ENCODE data around the gene OBSL1. TPM values are rescaled to one million over a fixed set of nuclear protein-coding genes. Genes with fewer than 3 reads are reported as not detected.

Gene OBSL1
- total and polyA plus RNA-seq, 5 donors from 2014 or later, result 0.57 TPM; not detected in 4

GRCh38 chr2:219521066-219521880 lies 50.1 kb downstream of the OBSL1 start:
- H3K27me3 ChIP-seq (ENCODE audit: control insufficient read depth, insufficient read depth, low read length), result peaks cover 23% of the 10 kb centered on the region
- ATAC-seq (ENCODE audit: low read depth in 2 of 2) (no peak), DNase-seq (no peak)
- no peak overlapping the region for H3K27ac ChIP-seq (ENCODE audit: insufficient read depth, low read length, poor library complexity, severe bottlenecking)
- Mint-ChIP-seq H3K4me3 (no peak overlapping the region), H3K27ac (no peak overlapping the region), H3K9me3 (peaks cover 0 to 2% (median 0%) of the 10 kb centered on the region in 7 donors), H3K36me3 (no peaks in the 10 kb centered on the region), H3K27me3 (peaks cover 69% of the 10 kb centered on the region), H3K4me1 (peaks cover 0 to 18% (median 4%) of the 10 kb centered on the region in 4 donors)
- no peaks in the 10 kb centered on the region for H3K36me3 ChIP-seq (ENCODE audit: control insufficient read depth, insufficient read depth, low read length)
- no peak overlapping the region for H3K4me3 ChIP-seq (ENCODE audit: low read depth, low read length)
- peaks cover 5% of the 10 kb centered on the region for H3K4me1 ChIP-seq (ENCODE audit: control insufficient read depth, insufficient read depth, low read length, poor library complexity, severe bottlenecking)
- H3K9me3 ChIP-seq (ENCODE audit: control insufficient read depth in 2 of 2, low read length in 2 of 2), result no peaks in the 10 kb centered on the region

GRCh38 chr2:219520079-219520478 lies 51.3 kb downstream of the OBSL1 start:
- Mint-ChIP-seq H3K36me3 (no peaks in the 10 kb centered on the region), H3K4me1 (peaks cover 0 to 22% (median 4%) of the 10 kb centered on the region in 4 donors), H3K4me3 (no peak overlapping the region), H3K27me3 (peaks cover 72% of the 10 kb centered on the region), H3K27ac (no peak overlapping the region), H3K9me3 (peaks cover 0 to 1% (median 0%) of the 10 kb centered on the region in 7 donors)
- DNase-seq (no peak), ATAC-seq (ENCODE audit: low read depth in 2 of 2) (no peak)
- H3K9me3 ChIP-seq (ENCODE audit: control insufficient read depth in 2 of 2, low read length in 2 of 2), result no peaks in the 10 kb centered on the region
- H3K27ac ChIP-seq (ENCODE audit: insufficient read depth, low read length, poor library complexity, severe bottlenecking), result no peak overlapping the region
- H3K4me1 ChIP-seq (ENCODE audit: control insufficient read depth, insufficient read depth, low read length, poor library complexity, severe bottlenecking), result peaks cover 5% of the 10 kb centered on the region
- no peak overlapping the region for H3K4me3 ChIP-seq (ENCODE audit: low read depth, low read length)
- H3K36me3 ChIP-seq (ENCODE audit: control insufficient read depth, insufficient read depth, low read length), result no peaks in the 10 kb centered on the region
- H3K27me3 ChIP-seq (ENCODE audit: control insufficient read depth, insufficient read depth, low read length), result peaks cover 20% of the 10 kb centered on the region

DNA sequence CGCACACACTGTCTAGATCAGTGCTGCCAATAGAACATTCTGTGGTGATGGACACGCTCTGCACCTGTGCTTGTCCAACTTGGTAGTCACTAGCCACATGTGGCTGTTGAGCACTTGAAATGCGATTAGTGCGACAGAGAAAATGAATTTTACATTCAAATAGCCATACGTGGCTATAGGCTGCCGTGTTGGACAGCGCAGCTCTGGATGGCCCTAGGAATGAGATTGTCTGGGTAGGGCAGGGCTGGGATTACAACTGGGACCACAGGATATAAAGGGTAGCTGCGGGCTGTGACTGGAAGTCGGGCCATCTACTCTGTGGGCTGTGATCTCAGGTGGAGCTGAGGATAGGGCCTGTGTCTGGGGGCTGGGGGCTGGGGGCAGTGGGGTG lies 51.8 kb downstream of the OBSL1 start:
- no peak overlapping the region for H3K4me3 Mint-ChIP-seq
- ATAC-seq (ENCODE audit: low read depth in 2 of 2) (no peak), DNase-seq (no peak)
- peaks cover 0 to 24% (median 4%) of the 10 kb centered on the region in 4 donors for H3K4me1 Mint-ChIP-seq
- peaks cover 0 to 1% (median 0%) of the 10 kb centered on the region in 7 donors for H3K9me3 Mint-ChIP-seq
- H3K36me3 Mint-ChIP-seq, result no peaks in the 10 kb centered on the region
- Histone ChIP-seq H3K27me3 (ENCODE audit: control insufficient read depth, insufficient read depth, low read length) (peaks cover 14% of the 10 kb centered on the region), H3K9me3 (ENCODE audit: control insufficient read depth in 2 of 2, low read length in 2 of 2) (no peaks in the 10 kb centered on the region), H3K36me3 (ENCODE audit: control insufficient read depth, insufficient read depth, low read length) (no peaks in the 10 kb centered on the region), H3K27ac (ENCODE audit: insufficient read depth, low read length, poor library complexity, severe bottlenecking) (no peak overlapping the region), H3K4me3 (ENCODE audit: low read depth, low read length) (no peak overlapping the region), H3K4me1 (ENCODE audit: control insufficient read depth, insufficient read depth, low read length, poor library complexity, severe bottlenecking) (peaks cover 5% of the 10 kb centered on the region)
- peaks cover 66% of the 10 kb centered on the region for H3K27me3 Mint-ChIP-seq
- H3K27ac Mint-ChIP-seq, result no peak overlapping the region

DNA sequence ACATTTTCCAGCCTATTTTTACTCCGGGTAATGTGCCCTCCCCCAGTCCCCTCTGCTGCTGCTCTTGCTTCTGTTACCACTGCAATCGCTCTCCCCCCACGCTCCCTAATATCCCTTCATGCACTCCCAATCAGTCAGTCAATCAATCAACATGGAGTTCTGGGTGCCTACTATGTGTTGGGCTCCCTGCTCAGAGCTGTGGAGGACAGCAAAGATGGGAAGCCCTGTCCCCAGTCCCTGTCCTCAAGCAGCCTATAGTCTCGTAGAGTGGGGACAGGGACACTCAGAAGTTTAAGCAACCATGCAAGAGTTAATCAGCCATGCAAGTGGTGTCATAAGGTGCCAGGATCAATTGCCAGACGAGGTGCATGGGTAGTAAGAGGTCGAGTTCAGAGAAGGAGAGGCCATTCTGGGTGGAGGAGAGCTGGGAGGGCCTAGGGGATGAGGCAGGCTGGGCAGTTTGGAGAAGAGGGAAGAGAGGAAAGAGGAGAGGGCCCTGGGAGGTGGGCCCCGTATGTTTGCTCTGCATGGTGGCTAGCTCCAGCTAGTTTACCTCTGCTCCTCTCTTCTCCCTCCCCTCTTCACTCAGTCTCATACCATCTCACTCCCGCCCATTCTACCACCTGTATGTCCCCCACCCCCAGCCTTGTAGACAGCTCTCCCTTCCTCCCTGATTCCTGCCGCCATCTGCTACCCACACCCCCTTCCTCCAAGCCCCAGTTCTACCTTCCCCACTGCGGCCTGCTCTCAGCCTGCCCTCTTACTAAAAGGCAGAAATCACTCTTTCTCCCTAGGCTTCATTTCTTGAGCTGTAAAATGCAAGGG lies 53.2 kb downstream of the OBSL1 start:
- Mint-ChIP-seq H3K4me1 (peaks cover 0 to 28% (median 8%) of the 10 kb centered on the region in 4 donors), H3K9me3 (peaks cover 0 to 1% (median 0%) of the 10 kb centered on the region in 7 donors), H3K4me3 (no peak overlapping the region), H3K27me3 (peaks cover 66% of the 10 kb centered on the region), H3K36me3 (no peaks in the 10 kb centered on the region), H3K27ac (peak overlapping the region in 1 of 3 donors; percentile 7)
- H3K36me3 ChIP-seq (ENCODE audit: control insufficient read depth, insufficient read depth, low read length), result no peaks in the 10 kb centered on the region
- H3K27ac ChIP-seq (ENCODE audit: insufficient read depth, low read length, poor library complexity, severe bottlenecking), result no peak overlapping the region
- no peak for DNase-seq
- H3K4me3 ChIP-seq (ENCODE audit: low read depth, low read length), result no peak overlapping the region
- H3K27me3 ChIP-seq (ENCODE audit: control insufficient read depth, insufficient read depth, low read length), result peaks cover 4% of the 10 kb centered on the region
- no peaks in the 10 kb centered on the region for H3K9me3 ChIP-seq (ENCODE audit: control insufficient read depth in 2 of 2, low read length in 2 of 2)
- peaks cover 10% of the 10 kb centered on the region for H3K4me1 ChIP-seq (ENCODE audit: control insufficient read depth, insufficient read depth, low read length, poor library complexity, severe bottlenecking)
- no peak for ATAC-seq (ENCODE audit: low read depth in 2 of 2)

- Mint-ChIP-seq H3K36me3 (no peaks in the 10 kb centered on the region), H3K4me1 (peaks cover 0 to 26% (median 9%) of the 10 kb centered on the region in 4 donors), H3K9me3 (peaks cover 0 to 1% (median 0%) of the 10 kb centered on the region in 7 donors), H3K4me3 (no peak overlapping the region), H3K27ac (no peak overlapping the region), H3K27me3 (peaks cover 72% of the 10 kb centered on the region)
- Histone ChIP-seq H3K9me3 (ENCODE audit: control insufficient read depth in 2 of 2, low read length in 2 of 2) (no peaks in the 10 kb centered on the region), H3K4me3 (ENCODE audit: low read depth, low read length) (no peak overlapping the region), H3K4me1 (ENCODE audit: control insufficient read depth, insufficient read depth, low read length, poor library complexity, severe bottlenecking) (peaks cover 7% of the 10 kb centered on the region), H3K36me3 (ENCODE audit: control insufficient read depth, insufficient read depth, low read length) (no peaks in the 10 kb centered on the region), H3K27me3 (ENCODE audit: control insufficient read depth, insufficient read depth, low read length) (peaks cover 6% of the 10 kb centered on the region), H3K27ac (ENCODE audit: insufficient read depth, low read length, poor library complexity, severe bottlenecking) (no peak overlapping the region)
- ATAC-seq (ENCODE audit: low read depth in 2 of 2) (no peak), DNase-seq (no peak)
Measured at GRCh38 chr2:219516888-219517287, 54.5 kb downstream of the OBSL1 start.

DNA sequence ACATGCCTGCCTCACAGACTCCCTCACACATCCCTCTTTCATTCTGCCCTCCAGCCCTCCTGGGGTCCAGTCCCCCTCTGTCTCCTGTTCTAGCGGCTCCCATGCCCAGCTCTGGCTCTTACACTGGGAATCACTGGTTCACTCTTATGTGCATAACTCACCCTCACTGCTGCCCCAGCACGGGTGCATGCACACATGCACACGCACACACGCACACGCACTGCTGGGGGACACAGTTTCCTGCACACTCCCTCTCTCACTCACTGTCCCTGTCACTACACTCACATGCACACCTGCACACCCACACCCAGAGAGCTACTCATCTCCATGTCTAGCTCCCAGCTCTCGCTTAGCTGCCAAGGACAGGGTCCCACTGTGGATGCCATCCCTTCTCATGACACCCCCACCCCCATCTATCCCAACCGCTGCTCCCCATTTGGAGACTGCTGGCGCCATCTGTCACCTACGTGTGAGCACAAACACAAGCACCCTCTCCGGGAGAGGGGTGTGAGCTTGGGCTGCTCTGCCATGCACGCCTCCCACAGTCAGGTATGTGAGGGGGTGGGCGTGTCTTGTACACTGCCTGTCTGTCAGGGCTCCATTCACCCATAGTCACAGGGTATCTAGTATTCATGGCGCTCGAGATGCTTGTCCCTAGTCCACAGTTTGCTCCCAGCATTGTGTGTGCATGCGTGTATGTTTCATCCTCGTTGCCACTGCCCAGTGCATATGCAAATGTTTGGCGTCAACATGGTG lies 55.3 kb downstream of the OBSL1 start:
- H3K4me1 ChIP-seq (ENCODE audit: control insufficient read depth, insufficient read depth, low read length, poor library complexity, severe bottlenecking), result peaks cover 7% of the 10 kb centered on the region
- peaks cover 72% of the 10 kb centered on the region for H3K27me3 Mint-ChIP-seq
- no peak overlapping the region for H3K27ac Mint-ChIP-seq
- no peaks in the 10 kb centered on the region for H3K36me3 ChIP-seq (ENCODE audit: control insufficient read depth, insufficient read depth, low read length)
- peak overlapping the region in 1 of 4 donors; percentile 49 for H3K4me3 Mint-ChIP-seq
- H3K27ac ChIP-seq (ENCODE audit: insufficient read depth, low read length, poor library complexity, severe bottlenecking), result no peak overlapping the region
- H3K4me1 Mint-ChIP-seq, result peaks cover 0 to 19% (median 9%) of the 10 kb centered on the region in 4 donors
- DNase-seq, result no peak
- H3K4me3 ChIP-seq (ENCODE audit: low read depth, low read length), result no peak overlapping the region
- H3K36me3 Mint-ChIP-seq, result no peaks in the 10 kb centered on the region
- no peaks in the 10 kb centered on the region for H3K9me3 ChIP-seq (ENCODE audit: control insufficient read depth in 2 of 2, low read length in 2 of 2)
- H3K9me3 Mint-ChIP-seq, result peaks cover 0 to 1% (median 0%) of the 10 kb centered on the region in 7 donors
- ATAC-seq (ENCODE audit: low read depth in 2 of 2), result no peak
- H3K27me3 ChIP-seq (ENCODE audit: control insufficient read depth, insufficient read depth, low read length), result peaks cover 4% of the 10 kb centered on the region

GRCh38 chr2:219514836-219515235 lies 56.5 kb downstream of the OBSL1 start:
- peaks cover 4% of the 10 kb centered on the region for H3K27me3 ChIP-seq (ENCODE audit: control insufficient read depth, insufficient read depth, low read length)
- no peak overlapping the region for H3K27ac Mint-ChIP-seq
- peaks cover 0 to 1% (median 0%) of the 10 kb centered on the region in 7 donors for H3K9me3 Mint-ChIP-seq

More at GRCh38 chr2:219514836-219515235, 56.5 kb downstream of the OBSL1 start:
- H3K27me3 Mint-ChIP-seq, result peaks cover 73% of the 10 kb centered on the region
- peaks cover 0 to 25% (median 11%) of the 10 kb centered on the region in 4 donors for H3K4me1 Mint-ChIP-seq
- H3K4me3 Mint-ChIP-seq, result no peak overlapping the region
- no peak overlapping the region for H3K4me3 ChIP-seq (ENCODE audit: low read depth, low read length)
- H3K9me3 ChIP-seq (ENCODE audit: control insufficient read depth in 2 of 2, low read length in 2 of 2), result no peaks in the 10 kb centered on the region
- peaks cover 7% of the 10 kb centered on the region for H3K4me1 ChIP-seq (ENCODE audit: control insufficient read depth, insufficient read depth, low read length, poor library complexity, severe bottlenecking)
- DNase-seq (no peak), ATAC-seq (ENCODE audit: low read depth in 2 of 2) (no peak)
- no peaks in the 10 kb centered on the region for H3K36me3 Mint-ChIP-seq
- H3K36me3 ChIP-seq (ENCODE audit: control insufficient read depth, insufficient read depth, low read length), result no peaks in the 10 kb centered on the region
- no peak overlapping the region for H3K27ac ChIP-seq (ENCODE audit: insufficient read depth, low read length, poor library complexity, severe bottlenecking)
